Measurements from ENCODE around the gene ACTR3C.

DNA sequence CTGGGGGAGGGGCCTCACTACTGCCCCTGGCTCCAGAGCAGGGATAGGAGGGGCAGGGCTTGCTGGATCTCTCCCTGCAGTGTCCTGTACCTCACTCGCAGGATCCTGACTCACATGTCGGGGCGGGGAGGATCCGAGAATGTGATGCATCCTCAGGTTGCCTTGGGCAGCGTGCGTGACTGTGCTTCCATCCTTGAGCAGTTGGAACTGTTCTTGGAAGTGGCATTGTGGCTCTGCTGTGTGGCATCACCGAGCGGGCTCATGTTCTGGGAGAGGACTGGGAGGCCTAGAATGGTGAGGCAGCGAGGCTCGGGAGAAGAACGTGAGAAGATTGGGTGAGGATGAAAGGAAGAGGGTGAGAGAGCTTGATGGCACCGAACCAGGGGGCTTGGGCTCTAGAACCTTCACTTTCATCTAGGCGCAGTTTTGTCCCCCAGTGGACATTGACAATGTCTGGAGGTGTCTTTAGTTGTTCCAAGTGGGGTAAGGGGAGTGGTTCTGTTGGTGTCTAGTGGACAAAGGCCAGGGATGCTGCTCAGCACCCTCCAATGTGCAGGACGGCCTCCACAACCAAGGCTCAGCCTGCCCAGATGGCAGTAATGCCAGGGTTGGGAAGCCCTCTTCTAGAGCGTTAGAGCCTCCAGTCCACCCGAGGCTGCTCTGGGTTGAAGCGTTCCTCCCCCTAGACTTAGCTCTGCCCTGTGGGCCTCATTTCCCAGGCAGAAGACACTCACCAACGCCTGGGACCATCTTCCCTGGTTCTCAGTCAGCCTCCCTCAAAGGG, 9.7 kb upstream of the ACTR3C start:
- TF ChIP-seq, protein P1, sequence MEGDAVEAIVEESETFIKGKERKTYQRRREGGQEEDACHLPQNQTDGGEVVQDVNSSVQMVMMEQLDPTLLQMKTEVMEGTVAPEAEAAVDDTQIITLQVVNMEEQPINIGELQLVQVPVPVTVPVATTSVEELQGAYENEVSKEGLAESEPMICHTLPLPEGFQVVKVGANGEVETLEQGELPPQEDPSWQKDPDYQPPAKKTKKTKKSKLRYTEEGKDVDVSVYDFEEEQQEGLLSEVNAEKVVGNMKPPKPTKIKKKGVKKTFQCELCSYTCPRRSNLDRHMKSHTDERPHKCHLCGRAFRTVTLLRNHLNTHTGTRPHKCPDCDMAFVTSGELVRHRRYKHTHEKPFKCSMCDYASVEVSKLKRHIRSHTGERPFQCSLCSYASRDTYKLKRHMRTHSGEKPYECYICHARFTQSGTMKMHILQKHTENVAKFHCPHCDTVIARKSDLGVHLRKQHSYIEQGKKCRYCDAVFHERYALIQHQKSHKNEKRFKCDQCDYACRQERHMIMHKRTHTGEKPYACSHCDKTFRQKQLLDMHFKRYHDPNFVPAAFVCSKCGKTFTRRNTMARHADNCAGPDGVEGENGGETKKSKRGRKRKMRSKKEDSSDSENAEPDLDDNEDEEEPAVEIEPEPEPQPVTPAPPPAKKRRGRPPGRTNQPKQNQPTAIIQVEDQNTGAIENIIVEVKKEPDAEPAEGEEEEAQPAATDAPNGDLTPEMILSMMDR (IDR thresholded peaks at IDR 0.05) = no peak
- no peak for TF ChIP-seq POLR2A (IDR thresholded peaks at IDR 0.05)

Data from stomach (tissue), 4 donors.